KMS-11 (cell line): ENCODE data around the gene SARS2.

Experiments
- H2AFZ ChIP-seq: fragments of 200-600 bp; sonication (generic); 2 replicates; pipeline ENCODE4 v1.6.1; 2016; ENCODE audit warnings: antibody characterized with exemption, mixed run types, low read depth
- H3K27ac ChIP-seq: fragments of 200-600 bp; sonication (generic); 2 replicates; pipeline ENCODE4 v1.6.1; 2016; ENCODE audit warnings: mild to moderate bottlenecking, mixed run types
- H3K27me3 ChIP-seq: fragments of 200-600 bp; sonication (generic); 2 replicates; pipeline ENCODE4 v1.6.1; 2017; ENCODE audit warnings: mild to moderate bottlenecking, low read depth, mixed run types, moderate library complexity; ENCODE audit not compliant: insufficient read depth
- H3K36me3 ChIP-seq: fragments of 200-600 bp; sonication (generic); 2 replicates; pipeline ENCODE4 v1.6.1; 2017; ENCODE audit warnings: mild to moderate bottlenecking, mixed run types; ENCODE audit not compliant: insufficient read depth
- H3K4me1 ChIP-seq: fragments of 200-600 bp; sonication (generic); 2 replicates; pipeline ENCODE4 v1.6.1; 2016; ENCODE audit warnings: mild to moderate bottlenecking, low read depth, mixed run types; ENCODE audit not compliant: poor library complexity, severe bottlenecking
- H3K4me2 ChIP-seq: fragments of 200-600 bp; sonication (generic); 2 replicates; pipeline ENCODE4 v1.7.0; 2016; ENCODE audit warnings: mild to moderate bottlenecking, mixed run types
- H3K4me3 ChIP-seq: fragments of 200-600 bp; sonication (generic); IDR thresholded peaks from 2 replicates; pipeline ENCODE4 v1.6.1; 2017; ENCODE audit warnings: low read depth, low read length, mixed read lengths; ENCODE audit not compliant: insufficient read depth
- H3K79me2 ChIP-seq: fragments of 200-600 bp; sonication (generic); 2 replicates; pipeline ENCODE4 v1.6.1; 2016; ENCODE audit warnings: low read depth, mixed run types; ENCODE audit not compliant: insufficient read depth
- H3K9ac ChIP-seq: fragments of 200-600 bp; sonication (generic); 2 replicates; pipeline ENCODE4 v1.6.1; 2016; ENCODE audit warnings: mild to moderate bottlenecking, mixed run types
- H4K20me1 ChIP-seq: fragments of 200-600 bp; sonication (generic); 2 replicates; pipeline ENCODE4 v1.6.1; 2016; ENCODE audit warnings: mild to moderate bottlenecking, mixed run types; ENCODE audit not compliant: insufficient read depth
- CTCF ChIP-seq: fragments of 200-600 bp; sonication (generic); conservative IDR thresholded peaks from 2 replicates; pipeline ENCODE4 v1.6.1; 2017; ENCODE audit warnings: low read depth, mild to moderate bottlenecking, antibody characterized with exemption, low read length, moderate library complexity, mixed read lengths

The SARS2 gene

GRCh38 chr19:38880882-38881609 lies 49.5 kb downstream of the SARS2 start:
- Histone ChIP-seq H3K27ac (no peak overlapping the region), H3K9ac (no peak overlapping the region), H3K4me2 (no peak overlapping the region)

GRCh38 chr19:38880076-38880881 lies 50.3 kb downstream of the SARS2 start:
- Histone ChIP-seq H3K36me3 (no peaks in the 10 kb centered on the region), H3K9ac (no peak overlapping the region), H3K4me1 (peaks cover 18% of the 10 kb centered on the region)

More at GRCh38 chr19:38880882-38881609, 49.5 kb downstream of the SARS2 start:
- no peak for TF ChIP-seq CTCF
- Histone ChIP-seq H3K27me3 (no peaks in the 10 kb centered on the region), H3K4me3 (no peak overlapping the region), H3K36me3 (no peaks in the 10 kb centered on the region), H3K4me1 (peaks cover 18% of the 10 kb centered on the region), H2AFZ (no peak overlapping the region), H4K20me1 (no peaks in the 10 kb centered on the region), H3K79me2 (no peaks in the 10 kb centered on the region)

GRCh38 chr19:38879400-38879751 lies 51.2 kb downstream of the SARS2 start:
- H3K4me1 ChIP-seq, result peaks cover 18% of the 10 kb centered on the region
- peak overlapping the region; percentile 67; the same call in 1 of the 2 replicates for H3K4me2 ChIP-seq
- no peaks in the 10 kb centered on the region for H3K27me3 ChIP-seq
- H3K4me3 ChIP-seq, result no peak overlapping the region
- no peaks in the 10 kb centered on the region for H3K79me2 ChIP-seq
- H4K20me1 ChIP-seq, result no peaks in the 10 kb centered on the region
- TF ChIP-seq CTCF, result no peak
- no peak overlapping the region for H2AFZ ChIP-seq
- no peaks in the 10 kb centered on the region for H3K36me3 ChIP-seq
- H3K9ac ChIP-seq, result no peak overlapping the region
- H3K27ac ChIP-seq, result no peak overlapping the region

More at GRCh38 chr19:38880076-38880881, 50.3 kb downstream of the SARS2 start:
- Histone ChIP-seq H3K79me2 (no peaks in the 10 kb centered on the region), H3K4me2 (no peak overlapping the region), H3K27ac (no peak overlapping the region), H2AFZ (no peak overlapping the region), H3K27me3 (no peaks in the 10 kb centered on the region), H3K4me3 (no peak overlapping the region), H4K20me1 (no peaks in the 10 kb centered on the region)
- no peak for TF ChIP-seq CTCF

GRCh38 chr19:38878575-38879399 lies 51.8 kb downstream of the SARS2 start:
- Histone ChIP-seq H3K4me3 (no peak overlapping the region), H4K20me1 (no peaks in the 10 kb centered on the region), H3K4me2 (peak overlapping the region; percentile 67), H3K27ac (peak overlapping the region; percentile 55), H3K4me1 (peaks cover 18% of the 10 kb centered on the region), H3K79me2 (no peaks in the 10 kb centered on the region), H3K36me3 (no peaks in the 10 kb centered on the region), H2AFZ (peak overlapping the region; percentile 72; the same call in 1 of the 2 replicates), H3K27me3 (no peaks in the 10 kb centered on the region), H3K9ac (peak overlapping the region; percentile 51)
- TF ChIP-seq CTCF, result no peak
